Stimulated activated CD4-positive, alpha-beta T cell treated with anti-CD3 and anti-CD28 coated beads, Interleukin-12 subunit alpha, Interleukin-12 subunit beta, amount 100 ng/mL, for 24 hours (primary cell): Measurements from ENCODE around the gene EIF4B.

Experiments
- DNase-seq, 2 experiments: peaks; one replicate each; pipeline ENCODE4 v3.0.0-alpha.2; 2020; ENCODE audit warnings: low read depth in 2 of 2

The EIF4B gene

DNA sequence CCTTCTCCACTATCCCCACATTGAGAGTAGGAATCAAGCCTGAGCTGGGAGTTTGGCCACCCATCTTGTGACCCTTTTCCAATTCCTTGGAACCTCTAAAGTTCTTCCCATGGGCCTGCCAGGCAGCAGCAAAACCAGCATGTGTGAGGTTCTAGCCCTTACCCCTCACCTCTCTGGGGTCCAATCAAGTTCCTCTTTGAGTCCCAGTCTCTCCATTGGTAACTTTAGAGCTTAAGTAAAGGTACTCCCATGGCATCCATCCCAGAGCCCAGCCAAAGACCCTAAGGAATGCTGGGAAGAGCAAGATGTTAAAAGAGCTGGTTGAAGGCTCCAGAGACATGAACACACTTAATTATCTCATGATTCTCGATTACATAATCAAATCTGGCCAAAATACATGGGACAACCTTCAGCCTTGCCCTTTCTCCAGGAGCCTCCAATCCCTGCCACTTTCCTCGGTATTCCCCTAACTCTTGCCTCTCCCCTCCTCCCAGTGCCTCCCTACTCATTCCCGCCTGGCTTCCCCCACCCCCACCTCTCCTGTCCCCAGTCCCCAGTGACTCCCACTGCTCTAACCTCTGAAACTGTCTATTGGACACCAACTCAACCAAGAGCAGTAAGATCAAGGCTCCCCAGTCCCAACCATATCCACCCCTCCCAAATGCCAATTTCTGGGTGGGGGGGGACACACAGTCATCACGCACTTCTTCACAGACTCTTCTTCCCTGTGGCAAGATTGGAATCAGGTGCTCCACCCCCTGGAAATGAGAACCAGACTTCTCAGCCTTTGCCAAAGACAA, 38.8 kb downstream of the EIF4B start:
- no peak for DNase-seq

DNA sequence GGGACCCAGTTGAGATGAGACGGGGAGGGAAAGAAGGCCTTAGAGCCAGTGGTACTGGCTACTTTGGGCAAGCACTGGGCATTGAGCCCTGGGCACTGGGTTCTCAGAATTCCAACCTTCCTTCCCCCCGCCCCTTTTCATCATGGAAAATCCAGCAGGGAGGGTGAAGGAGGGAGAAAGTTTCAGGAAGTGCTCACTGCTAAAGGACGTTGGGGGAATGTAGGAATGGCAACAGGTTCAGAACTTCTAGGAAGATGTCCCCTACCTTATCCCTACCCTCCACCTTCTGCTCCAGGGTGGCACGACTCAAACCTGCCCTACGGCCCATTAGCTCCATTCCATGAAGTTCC, 39.4 kb downstream of the EIF4B start:
- no peak for DNase-seq

DNA sequence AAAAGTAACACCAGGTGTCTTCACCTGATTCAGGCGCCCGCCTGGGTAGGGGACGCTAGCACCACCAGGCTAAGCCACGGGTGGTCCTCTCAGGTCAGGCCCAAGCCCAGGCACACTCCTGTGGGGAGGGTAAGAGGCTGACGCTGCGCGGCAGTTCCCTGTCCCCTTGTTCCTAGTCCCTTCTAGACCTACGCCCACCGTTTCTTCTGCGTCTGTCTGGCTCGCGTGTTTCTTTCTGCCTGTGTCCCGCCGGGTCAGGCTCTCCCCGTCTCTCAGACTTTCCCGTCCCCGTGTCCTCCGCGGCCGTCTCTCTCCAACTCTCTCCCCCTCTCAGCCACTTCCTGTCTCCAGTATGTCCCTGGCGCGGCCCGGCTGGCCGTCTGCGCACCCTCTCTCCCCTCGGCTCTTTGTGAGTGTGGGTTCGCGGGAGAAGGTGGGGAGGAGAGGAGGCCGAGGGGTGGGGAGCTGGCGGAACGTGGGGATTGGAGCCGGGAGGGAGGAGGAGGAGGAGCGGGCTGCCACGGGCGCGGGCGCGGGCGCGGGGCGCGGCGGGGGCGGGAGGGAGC, 40.5 kb downstream of the EIF4B start:
- peak in 1 of 2 experiments; percentile 31 for DNase-seq

DNA sequence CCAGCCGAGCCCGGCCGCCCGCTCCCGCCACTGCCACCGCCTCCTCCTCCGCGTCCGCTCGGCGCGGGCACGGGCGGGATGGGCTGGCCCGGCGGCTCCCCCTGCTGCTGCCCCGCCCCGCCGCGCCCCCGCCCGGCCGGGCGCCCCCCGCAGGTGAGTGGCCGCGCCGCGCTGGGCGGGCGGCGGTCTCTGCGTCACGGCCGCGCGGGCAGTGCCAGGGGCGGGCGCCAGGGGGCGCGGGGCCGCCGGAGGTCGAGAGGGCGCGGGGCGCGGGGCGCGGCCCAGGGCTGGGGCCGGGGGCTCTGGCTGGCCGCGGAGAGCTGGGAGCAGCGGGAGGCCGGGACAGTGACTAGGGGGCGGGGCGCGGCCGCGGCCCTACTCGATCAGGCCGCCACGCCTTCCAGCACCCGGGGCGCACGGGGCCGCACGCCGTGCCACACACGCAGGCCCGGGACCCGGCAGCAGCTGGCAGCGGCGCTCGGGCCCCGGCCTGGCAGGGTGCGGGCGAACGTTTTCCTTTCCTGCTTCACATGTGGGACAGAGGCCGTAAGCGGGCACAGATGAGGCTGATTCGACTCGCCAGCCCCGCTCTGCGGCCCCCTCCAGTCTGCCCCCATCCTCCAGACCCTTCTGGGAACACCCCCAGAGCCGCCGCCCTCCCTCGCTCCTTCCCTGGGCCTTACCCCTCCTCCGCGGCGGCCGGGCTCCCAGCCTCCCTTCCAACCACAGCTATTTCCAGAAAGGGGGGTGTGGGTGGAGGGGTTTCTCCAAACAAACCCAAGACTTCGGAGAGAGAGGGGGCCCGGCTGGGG, 41.2 kb downstream of the EIF4B start:
- peak in 1 of 2 experiments; percentile 48 for DNase-seq

DNA sequence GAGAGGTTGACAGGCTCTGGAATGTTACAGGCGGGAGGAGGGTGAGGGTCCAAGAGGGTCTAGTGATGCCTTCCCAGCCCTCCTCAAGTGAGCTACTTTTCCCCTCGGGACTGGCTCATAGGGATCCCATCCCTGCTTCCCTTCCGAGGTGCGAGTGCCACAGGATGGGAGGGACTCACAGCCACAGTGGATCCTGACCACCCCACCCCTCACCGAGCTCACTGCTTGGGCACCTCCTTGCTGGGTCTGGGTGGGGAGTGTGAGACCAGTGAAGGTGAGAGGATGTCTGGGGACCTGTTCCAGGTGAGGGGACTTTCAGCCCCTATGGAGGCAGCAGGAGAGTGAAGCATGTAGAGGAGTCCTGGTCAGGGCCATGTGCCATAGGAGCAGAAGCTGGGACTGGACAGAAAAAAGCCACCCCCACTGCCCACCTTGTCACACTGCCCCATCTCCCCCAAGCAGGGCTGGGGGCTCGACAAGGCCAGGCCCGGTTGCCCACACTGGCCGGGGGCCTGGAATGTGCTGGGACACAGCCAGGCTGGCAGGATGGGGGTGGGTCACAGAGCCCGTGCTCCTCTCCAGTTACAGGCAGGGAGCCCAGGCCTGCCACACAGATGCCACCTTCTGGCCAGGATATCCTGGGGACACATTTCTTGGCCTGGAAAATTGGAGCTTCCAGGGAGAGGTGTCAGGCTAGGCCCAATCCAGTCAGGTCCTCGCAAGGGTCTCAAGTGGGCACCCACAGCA, 42.0 kb downstream of the EIF4B start:
- no peak for DNase-seq

DNA sequence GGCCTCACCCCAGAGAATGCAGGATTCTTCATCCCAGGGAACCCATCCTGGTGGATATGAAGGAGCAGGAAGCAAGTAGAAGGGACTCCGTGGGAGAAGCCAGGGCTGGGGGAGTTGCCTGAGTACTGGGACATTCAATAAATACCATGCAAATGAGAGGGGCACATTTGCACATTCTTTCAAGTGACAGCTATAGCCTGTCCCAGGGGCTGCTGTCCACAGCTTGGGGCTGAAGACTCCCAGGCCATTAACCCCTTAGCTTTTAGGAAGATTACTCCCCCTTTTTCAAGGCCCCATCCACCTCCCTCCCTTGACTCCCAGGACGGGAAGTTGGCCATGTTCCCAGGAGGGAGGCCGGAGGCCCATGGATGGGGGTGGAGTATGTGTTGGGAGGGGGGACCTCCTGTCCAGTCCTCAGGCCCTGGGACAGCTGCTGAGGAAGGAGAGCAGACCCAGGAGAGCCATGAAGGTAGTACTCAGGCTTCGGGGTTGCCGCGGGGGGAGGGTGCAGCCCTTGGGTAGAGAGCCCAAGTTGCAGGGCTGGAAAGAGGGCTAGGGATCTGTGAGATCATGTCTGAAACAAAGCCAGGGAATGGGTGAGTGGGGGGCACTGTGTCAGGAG, 42.6 kb downstream of the EIF4B start:
- no peak for DNase-seq

DNA sequence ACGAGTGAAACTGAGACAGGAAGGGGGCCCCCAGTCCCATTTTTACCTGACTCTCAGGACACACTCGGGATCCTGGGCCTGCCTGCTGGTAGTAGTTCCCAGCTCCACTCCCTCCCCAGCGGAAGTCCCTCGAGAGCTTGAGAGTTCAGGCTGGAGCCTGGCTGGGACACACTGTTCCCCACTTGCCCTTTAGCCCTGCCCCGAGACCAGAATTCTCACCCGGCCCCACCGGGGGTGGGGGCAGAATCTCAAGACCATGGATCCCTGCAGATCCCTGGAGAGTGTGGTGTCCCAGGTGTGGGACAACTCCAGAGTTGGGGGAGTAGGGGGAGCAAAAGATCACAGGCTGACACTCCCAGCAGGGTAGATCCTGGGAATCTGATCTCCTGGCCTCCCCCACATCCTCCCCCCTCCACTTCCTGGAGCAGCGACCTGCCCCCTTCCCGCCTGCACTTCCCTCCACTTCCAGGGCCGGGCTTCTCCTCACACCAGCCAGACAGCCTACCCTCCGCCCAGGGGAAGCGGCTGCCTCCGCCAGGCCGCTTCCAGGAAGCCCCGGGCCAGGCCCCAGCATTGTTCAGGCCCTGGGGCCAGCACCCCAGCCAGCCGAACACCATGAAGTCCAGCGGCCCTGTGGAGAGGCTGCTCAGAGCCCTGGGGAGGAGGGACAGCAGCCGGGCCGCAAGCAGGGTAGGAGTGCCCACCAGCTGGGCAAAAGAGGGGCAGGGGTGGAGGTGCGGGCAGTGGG, 43.5 kb downstream of the EIF4B start, which contains the start of gene TNS2:
TNS2 (plus strand) TSS at position 495 of the 748 bp plus-strand sequence; CDS start at position 616, 121 bp downstream.
- DNase-seq: no peak

DNA sequence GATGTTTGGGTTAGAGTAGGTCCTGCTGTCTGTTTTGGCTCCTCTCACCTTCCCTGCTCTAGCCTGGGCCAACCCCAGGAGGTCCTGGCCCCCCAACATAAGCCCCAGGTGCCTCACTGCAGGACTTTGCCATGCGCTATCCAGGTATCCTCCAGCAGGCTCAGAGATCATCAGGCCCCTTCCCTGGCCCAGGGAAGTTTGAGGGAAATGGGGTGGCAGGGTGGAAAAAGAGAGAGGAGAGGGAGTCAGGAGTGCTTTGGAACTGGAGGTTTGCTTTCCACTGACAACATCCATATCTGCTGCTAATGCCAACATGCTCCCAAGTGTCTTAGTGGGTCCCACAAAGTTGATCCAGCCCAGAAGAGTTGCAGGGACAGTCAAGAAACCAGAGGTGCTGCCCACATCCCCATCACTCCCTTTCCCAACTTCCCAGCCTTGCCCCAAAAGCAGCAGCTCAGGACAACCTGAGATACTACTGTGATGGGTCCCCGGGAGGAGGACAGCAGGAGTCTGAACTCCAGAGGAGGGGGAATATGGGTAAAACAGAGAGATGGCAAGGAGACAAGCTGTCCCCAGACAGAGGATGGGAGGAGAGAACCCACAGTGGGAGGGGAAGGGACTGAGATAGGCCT, 44.3 kb downstream of the EIF4B start:
- DNase-seq: no peak

DNA sequence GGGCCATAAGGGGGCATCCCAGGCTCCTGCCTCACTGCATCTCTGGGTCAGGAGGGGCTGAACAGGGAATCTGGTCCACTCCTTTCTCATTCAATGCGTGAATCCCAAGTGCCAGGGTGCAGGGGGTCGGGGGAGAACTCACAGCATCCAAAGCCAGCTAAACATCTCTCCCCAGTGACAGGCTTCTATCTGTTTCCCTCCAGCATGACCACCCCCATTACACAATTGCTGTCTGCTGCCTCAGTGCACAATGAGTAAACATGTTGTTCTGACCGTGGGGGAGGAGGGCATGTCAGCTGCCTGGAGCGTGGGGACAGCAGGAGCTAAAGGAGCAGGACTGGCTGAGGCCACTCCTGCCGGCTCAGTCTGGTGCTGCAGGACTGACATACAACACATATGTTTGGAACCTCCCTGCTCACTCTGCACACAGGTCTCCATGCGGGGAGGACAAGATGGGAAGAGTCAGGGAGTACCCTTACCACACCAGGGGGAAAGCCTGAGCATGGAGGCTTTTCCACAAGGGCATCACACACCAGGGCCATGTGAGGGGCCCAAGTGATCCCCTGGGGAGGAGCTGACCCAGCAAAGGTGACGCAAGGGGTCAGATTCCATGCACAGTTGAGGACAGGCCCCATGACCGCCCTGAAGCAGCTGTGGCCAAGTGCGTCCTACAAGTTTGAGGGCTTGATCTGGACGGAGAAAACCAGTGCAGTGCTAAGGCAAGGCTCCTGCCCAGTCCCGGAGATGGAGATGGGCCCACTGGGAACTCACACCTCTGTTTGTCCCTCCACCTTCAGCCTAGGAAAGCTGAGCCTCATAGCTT, 45.0 kb downstream of the EIF4B start:
- no peak for DNase-seq

DNA sequence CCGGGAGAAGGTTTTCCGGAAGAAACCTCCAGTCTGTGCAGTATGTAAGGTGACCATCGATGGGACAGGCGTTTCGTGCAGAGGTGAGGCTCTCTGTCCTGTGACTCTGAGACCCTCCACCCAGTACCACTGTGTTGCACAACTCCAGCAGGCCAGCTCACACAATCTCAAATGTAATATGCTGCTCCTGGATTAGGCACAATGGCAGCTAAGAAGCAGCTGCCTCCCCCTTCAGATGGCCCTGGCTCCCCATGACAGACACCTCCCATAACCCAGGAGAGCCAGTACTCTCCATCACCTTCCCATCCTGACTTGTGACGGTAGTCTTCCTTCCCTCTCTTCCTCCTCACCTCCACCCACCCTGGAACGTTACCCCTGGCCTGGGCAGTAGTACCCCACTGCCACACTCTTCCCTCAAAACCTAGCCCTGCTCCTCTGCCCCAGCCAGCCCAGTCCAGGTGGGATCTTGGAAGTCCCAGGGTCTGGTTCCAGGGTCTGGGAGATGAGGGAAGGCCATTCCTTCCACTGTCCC, 45.7 kb downstream of the EIF4B start:
- no peak for DNase-seq

DNA sequence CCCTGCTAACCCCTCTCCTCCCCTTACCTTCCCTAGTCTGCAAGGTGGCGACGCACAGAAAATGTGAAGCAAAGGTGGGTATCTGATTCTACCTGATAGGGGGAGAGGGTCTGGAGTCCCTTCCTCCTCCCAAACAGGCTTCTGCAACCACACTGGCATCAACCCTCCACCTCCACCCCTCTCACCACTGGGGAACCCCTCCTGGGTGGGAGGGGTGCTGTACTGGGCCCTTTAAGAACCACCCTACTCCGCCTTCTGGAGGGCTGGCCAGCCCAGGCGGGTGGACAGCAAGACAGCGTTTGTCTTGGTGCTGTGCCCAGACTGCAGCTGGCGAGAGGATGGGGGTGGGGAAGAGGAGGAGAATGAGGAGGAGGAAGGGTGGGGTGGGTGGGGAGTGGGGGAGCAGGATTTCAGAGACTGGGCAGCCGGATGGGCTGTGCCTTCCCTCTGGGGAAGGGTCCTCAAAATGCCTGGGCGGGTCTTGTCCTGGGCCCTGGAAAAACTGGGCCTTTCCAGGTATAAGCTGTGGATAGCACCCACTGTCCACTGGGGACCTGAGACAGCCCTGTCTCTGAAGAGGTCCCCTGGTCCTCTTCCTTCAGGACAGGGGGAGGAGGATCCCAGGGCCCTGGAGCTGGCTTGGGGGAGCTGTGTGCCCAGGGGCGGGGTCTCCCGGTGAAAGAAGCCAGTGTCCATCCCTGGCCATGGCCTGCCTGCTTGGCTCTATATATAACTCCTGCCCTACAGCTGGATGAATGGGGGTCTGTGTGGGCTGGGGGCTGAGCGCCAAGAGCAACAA, 46.4 kb downstream of the EIF4B start:
- no peak for DNase-seq

DNA sequence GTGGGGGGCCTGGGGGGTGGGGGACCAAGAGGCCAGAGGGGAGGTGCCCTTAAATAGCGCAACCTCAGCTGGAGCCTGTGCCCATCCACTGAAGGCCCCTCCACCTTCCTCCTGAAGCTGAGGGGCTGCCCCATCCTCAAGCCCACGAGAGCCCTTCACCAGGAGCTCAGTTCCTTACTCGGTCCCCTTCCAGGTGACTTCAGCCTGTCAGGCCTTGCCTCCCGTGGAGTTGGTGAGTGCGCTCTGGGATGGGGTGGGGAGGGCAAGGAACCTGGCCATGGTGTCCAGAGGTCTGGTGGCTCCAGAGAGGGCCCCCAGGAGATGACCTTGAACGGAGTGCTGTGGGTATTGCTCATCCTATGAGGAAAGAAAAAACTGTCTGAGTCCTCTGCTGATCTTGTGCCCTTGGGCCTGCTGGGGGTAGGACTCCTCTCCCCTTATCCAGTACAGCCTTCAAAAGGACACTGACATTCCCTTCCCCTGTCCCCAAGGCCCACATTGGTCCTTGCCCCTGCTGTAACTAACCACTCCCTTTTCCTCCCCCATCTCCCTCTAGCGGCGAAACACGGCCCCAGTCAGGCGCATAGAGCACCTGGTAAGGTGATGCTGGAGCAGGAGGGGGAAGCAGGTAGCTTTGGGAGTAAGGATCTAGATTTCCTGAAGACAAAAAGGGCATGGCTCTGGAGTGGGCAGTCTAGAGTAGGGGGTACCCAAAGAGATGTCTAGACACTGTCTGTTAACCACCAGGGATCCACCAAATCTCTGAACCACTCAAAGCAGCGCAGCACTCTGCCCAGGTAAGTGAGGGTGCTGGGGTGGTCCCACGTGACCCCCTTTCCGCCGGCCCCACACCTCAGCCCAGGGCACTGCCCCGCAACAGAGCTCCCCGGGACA, 47.2 kb downstream of the EIF4B start:
- DNase-seq: peak in 1 of 2 experiments; percentile 36

DNA sequence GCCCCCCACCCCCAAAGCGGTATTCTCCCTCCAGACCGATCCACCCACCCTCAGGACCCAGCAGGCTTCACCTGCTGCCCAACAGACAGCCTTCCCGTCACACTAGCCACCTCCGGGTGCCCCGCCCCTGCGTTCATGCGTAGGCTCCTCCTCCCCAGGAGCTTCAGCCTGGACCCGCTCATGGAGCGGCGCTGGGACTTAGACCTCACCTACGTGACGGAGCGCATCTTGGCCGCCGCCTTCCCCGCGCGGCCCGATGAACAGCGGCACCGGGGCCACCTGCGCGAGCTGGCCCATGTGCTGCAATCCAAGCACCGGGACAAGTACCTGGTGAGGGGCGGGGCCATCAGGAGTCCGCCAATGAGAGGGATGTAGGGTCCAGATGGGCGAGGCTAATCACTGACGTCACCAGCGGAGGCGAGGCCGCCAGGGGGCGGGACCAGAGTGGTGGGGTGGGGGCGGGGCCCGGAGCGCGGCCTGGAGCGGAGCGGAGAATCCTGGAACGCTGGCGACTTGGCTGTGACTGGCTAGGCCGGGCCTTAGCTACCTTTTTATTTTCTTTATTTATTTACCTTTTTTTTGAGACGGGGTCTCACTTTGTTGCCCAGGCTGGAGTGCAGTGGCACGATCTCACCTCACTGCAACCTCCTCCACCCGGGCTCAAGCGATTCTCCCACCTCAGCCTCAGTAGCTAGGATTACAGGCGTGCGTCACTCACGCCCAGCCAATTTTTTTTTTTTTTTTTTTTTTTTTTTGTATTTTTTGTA, 48.0 kb downstream of the EIF4B start:
- peak; percentile 83 to 94 for DNase-seq

DNA sequence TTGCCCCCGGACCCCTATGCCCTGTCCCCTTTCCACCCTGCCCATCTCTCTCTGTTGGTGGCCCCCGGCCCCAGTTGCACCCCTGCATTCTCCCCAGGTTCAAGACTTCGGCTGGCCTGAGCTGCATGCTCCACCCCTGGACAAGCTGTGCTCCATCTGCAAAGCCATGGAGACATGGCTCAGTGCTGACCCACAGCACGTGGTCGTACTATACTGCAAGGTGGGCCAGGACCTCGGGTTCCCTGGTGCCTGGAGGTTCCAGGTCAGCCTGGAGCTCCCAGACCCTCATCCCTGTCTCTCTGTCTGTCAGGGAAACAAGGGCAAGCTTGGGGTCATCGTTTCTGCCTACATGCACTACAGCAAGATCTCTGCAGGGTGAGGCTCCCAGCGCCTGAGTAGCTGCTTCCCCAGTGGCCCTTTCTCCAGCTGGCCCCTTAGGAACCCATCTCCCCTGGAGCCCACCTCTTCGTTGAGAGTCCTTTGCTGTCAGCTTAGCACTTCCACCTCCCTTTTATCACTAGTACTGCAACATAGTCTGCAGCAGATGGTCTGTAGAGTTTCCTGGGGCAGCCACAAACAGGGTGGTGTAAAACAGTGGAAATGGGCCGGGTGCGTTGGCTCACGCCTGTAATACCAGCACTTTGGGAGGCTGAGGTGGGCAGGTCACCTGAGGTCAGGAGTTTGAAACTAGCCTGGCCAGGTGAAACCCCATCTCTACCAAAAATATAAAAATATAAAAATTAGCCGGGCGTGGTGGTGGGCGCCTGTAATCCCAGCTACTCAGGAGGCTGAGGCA, 49.4 kb downstream of the EIF4B start:
- DNase-seq: no peak

DNA sequence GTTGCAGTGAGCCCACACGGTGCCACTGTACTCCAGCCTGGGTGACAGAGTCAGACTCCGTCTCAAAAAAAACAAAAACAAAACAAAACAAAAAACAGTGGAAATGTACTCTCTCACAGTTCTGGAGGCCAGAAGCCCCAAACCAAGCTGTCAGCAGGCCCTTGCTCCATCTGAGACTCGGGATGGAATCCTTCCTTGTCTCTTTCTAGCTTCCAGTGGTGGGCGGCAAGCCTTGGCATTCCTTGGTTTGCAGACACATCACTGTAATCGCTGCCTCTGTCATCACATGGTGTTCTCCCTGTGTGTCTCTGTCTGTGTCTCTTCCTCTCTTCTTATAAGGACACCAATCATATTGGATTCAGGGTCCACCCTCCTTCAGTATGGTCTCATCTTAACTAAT, 50.0 kb downstream of the EIF4B start:
- no peak for DNase-seq

DNA sequence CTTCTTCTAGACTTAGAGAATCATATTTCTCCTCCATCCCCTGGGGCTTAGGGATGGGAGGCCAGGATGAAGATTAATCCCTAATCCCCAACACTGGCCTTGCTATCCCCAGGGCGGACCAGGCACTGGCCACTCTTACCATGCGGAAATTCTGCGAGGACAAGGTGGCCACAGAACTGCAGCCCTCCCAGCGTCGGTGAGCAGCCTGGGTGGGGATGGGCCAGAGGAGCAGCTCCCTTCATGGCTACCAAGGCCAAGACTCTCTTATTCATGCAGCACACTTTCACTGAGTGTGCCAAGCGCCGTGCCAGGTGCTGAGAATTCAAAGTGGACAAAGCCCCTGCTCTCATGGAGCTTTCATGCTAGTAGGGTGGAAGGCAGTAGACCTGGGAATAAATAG, 50.6 kb downstream of the EIF4B start:
- no peak for DNase-seq
